Stimulated activated effector memory CD8-positive, alpha-beta T cell treated with anti-CD3 and anti-CD28 coated beads, Interleukin-12 subunit alpha, Interleukin-12 subunit beta, amount 100 ng/mL, for 72 hours (primary cell): ENCODE results near the gene PPA2.
"Not testable (repeated sequence)": the region's sequence is repeated elsewhere in the genome, so short reads cannot be mapped to it uniquely, and the experiment has no call there.

Experiments used
- ATAC-seq: fragments of 150-1000 bp; cut with Tn5 transposase; 2 replicates; pipeline ENCODE4 v1.10.0; 2021
- DNase-seq, 2 donors: peaks; one replicate each; pipeline ENCODE4 v3.0.0; 2021 to 2022; ENCODE audit warnings: low spot score in 2 of 2
- H3K27ac Mint-ChIP-seq: one replicate; pipeline ENCODE4 v1.8.0; 2022; ENCODE audit warnings: mild to moderate bottlenecking, mixed read lengths
- H3K36me3 Mint-ChIP-seq: one replicate; pipeline ENCODE4 v1.8.0; 2022; ENCODE audit warnings: mild to moderate bottlenecking, mixed read lengths
- H3K4me1 Mint-ChIP-seq: one replicate; pipeline ENCODE4 v1.8.0; 2022; ENCODE audit warnings: mixed read lengths
- H3K4me3 Mint-ChIP-seq: one replicate; pipeline ENCODE4 v1.8.0; 2022; ENCODE audit warnings: mild to moderate bottlenecking, mixed read lengths
- H3K9me3 Mint-ChIP-seq: one replicate; pipeline ENCODE4 v1.8.0; 2022; ENCODE audit warnings: mixed read lengths

The PPA2 gene

GRCh38 chr4:105434940-105435339 is 38.9 kb downstream of the PPA2 start:
- ATAC-seq (peak; percentile 58), DNase-seq (no peak)
- H3K9me3 Mint-ChIP-seq = peaks cover 15% of the 10 kb centered on the region
- no peak overlapping the region for H3K27ac Mint-ChIP-seq
- peaks cover 80% of the 10 kb centered on the region for H3K36me3 Mint-ChIP-seq
- H3K4me1 Mint-ChIP-seq = no peaks in the 10 kb centered on the region
- H3K4me3 Mint-ChIP-seq = no peak overlapping the region

- Mint-ChIP-seq H3K36me3 (peaks cover 79% of the 10 kb centered on the region), H3K27ac (no peak overlapping the region), H3K4me1 (no peaks in the 10 kb centered on the region), H3K9me3 (peaks cover 15% of the 10 kb centered on the region), H3K4me3 (no peak overlapping the region)
- ATAC-seq (no peak), DNase-seq (no peak)
These were observed 40.4 kb downstream of the PPA2 start for GRCh38 chr4:105433421-105433820.

GRCh38 chr4:105432438-105432837 is 41.4 kb downstream of the PPA2 start:
- H3K4me3 Mint-ChIP-seq = no peak overlapping the region
- peaks cover 2% of the 10 kb centered on the region for H3K4me1 Mint-ChIP-seq
- no peak overlapping the region for H3K27ac Mint-ChIP-seq
- ATAC-seq = no peak
- peaks cover 72% of the 10 kb centered on the region for H3K36me3 Mint-ChIP-seq
- no peak for DNase-seq
- H3K9me3 Mint-ChIP-seq = peaks cover 15% of the 10 kb centered on the region

- H3K4me1 Mint-ChIP-seq = peaks cover 8% of the 10 kb centered on the region
- peaks cover 9% of the 10 kb centered on the region for H3K9me3 Mint-ChIP-seq
- DNase-seq (no peak), ATAC-seq (no peak)
- no peak overlapping the region for H3K4me3 Mint-ChIP-seq
- H3K27ac Mint-ChIP-seq = no peak overlapping the region
- H3K36me3 Mint-ChIP-seq = peaks cover 64% of the 10 kb centered on the region
These were observed 43.1 kb downstream of the PPA2 start for GRCh38 chr4:105430811-105431210.

- Mint-ChIP-seq H3K27ac (no peak overlapping the region), H3K4me3 (no peak overlapping the region), H3K9me3 (peaks cover 10% of the 10 kb centered on the region), H3K4me1 (peaks cover 14% of the 10 kb centered on the region), H3K36me3 (peaks cover 64% of the 10 kb centered on the region)
- DNase-seq = no peak
- ATAC-seq = no peak
These were observed 47.5 kb downstream of the PPA2 start for GRCh38 chr4:105426187-105426897.

- no peak overlapping the region for H3K4me3 Mint-ChIP-seq
- ATAC-seq (peak; percentile 91), DNase-seq (no peak)
- peaks cover 17% of the 10 kb centered on the region for H3K4me1 Mint-ChIP-seq
- H3K27ac Mint-ChIP-seq = peak overlapping the region; percentile 40
- peaks cover 9% of the 10 kb centered on the region for H3K9me3 Mint-ChIP-seq
- peaks cover 83% of the 10 kb centered on the region for H3K36me3 Mint-ChIP-seq
These were observed 51.5 kb downstream of the PPA2 start for GRCh38 chr4:105422207-105422920.

- H3K4me1 Mint-ChIP-seq = peaks cover 5% of the 10 kb centered on the region
- H3K27ac Mint-ChIP-seq = no peak overlapping the region
- no peak for DNase-seq
- H3K9me3 Mint-ChIP-seq = no peaks in the 10 kb centered on the region
- H3K4me3 Mint-ChIP-seq = no peak overlapping the region
- peaks cover 48% of the 10 kb centered on the region for H3K36me3 Mint-ChIP-seq
- no peak for ATAC-seq
These were observed 56.2 kb downstream of the PPA2 start for GRCh38 chr4:105417624-105418023.

- Mint-ChIP-seq H3K4me3 (no peak overlapping the region), H3K27ac (no peak overlapping the region), H3K36me3 (peaks cover 25% of the 10 kb centered on the region), H3K4me1 (no peaks in the 10 kb centered on the region), H3K9me3 (peaks cover 4% of the 10 kb centered on the region)
- ATAC-seq = no peak
- no peak for DNase-seq
These were observed 58.5 kb downstream of the PPA2 start for GRCh38 chr4:105415281-105415744.

- Mint-ChIP-seq H3K36me3 (peaks cover 24% of the 10 kb centered on the region), H3K9me3 (peaks cover 7% of the 10 kb centered on the region), H3K27ac (no peak overlapping the region), H3K4me3 (no peak overlapping the region), H3K4me1 (no peaks in the 10 kb centered on the region)
- ATAC-seq (no peak), DNase-seq (no peak)
These were observed 59.5 kb downstream of the PPA2 start for GRCh38 chr4:105414316-105414715.

GRCh38 chr4:105409135-105409534 is 64.7 kb downstream of the PPA2 start:
- not testable (repeated sequence) for ATAC-seq, DNase-seq, H3K27ac Mint-ChIP-seq, H3K4me1 Mint-ChIP-seq, H3K9me3 Mint-ChIP-seq, H3K4me3 Mint-ChIP-seq
- peaks cover 31% of the 10 kb centered on the region for H3K36me3 Mint-ChIP-seq

- ATAC-seq (no peak), DNase-seq (no peak)
- Mint-ChIP-seq H3K9me3 (peaks cover 3% of the 10 kb centered on the region), H3K36me3 (peaks cover 26% of the 10 kb centered on the region), H3K27ac (no peak overlapping the region), H3K4me1 (no peaks in the 10 kb centered on the region), H3K4me3 (no peak overlapping the region)
These were observed 72.8 kb downstream of the PPA2 start for GRCh38 chr4:105400901-105401677.

GRCh38 chr4:105399532-105400161 is 74.2 kb downstream of the PPA2 start:
- H3K36me3 Mint-ChIP-seq = peaks cover 28% of the 10 kb centered on the region
- no peaks in the 10 kb centered on the region for H3K4me1 Mint-ChIP-seq
- DNase-seq = no peak
- no peak overlapping the region for H3K4me3 Mint-ChIP-seq
- H3K27ac Mint-ChIP-seq = no peak overlapping the region
- ATAC-seq = no peak
- no peaks in the 10 kb centered on the region for H3K9me3 Mint-ChIP-seq

GRCh38 chr4:105392858-105393257 is 81.0 kb downstream of the PPA2 start:
- Mint-ChIP-seq H3K4me3 (no peak overlapping the region), H3K36me3 (peaks cover 60% of the 10 kb centered on the region), H3K9me3 (no peaks in the 10 kb centered on the region), H3K27ac (no peak overlapping the region), H3K4me1 (no peaks in the 10 kb centered on the region)
- ATAC-seq (peak; percentile 51), DNase-seq (no peak)

- ATAC-seq = peak; percentile 77
- Mint-ChIP-seq H3K36me3 (peaks cover 81% of the 10 kb centered on the region), H3K4me1 (no peaks in the 10 kb centered on the region), H3K9me3 (no peaks in the 10 kb centered on the region), H3K27ac (no peak overlapping the region), H3K4me3 (no peak overlapping the region)
- no peak for DNase-seq
These were observed 84.7 kb downstream of the PPA2 start for GRCh38 chr4:105389167-105389566.

- Mint-ChIP-seq H3K9me3 (no peaks in the 10 kb centered on the region), H3K4me1 (no peaks in the 10 kb centered on the region), H3K27ac (no peak overlapping the region), H3K4me3 (no peak overlapping the region), H3K36me3 (peaks cover 77% of the 10 kb centered on the region)
- no peak for DNase-seq
- ATAC-seq = no peak
These were observed 86.4 kb downstream of the PPA2 start for GRCh38 chr4:105387466-105387865.
